CD14-positive monocyte (primary cell): Measurements from ENCODE around the gene ABCE1. TPM values are rescaled to one million over a fixed set of nuclear protein-coding genes. Genes with fewer than 3 reads are reported as not detected.
A peak's percentile ranks its signal among the peaks of the same experiment; 100 is the strongest.

Experiments
- DNase-seq, 3 donors: peaks; one replicate each; pipeline ENCODE4 v3.0.0-alpha.2; 2011 to 2022
- H2AFZ ChIP-seq: 2 replicates; pipeline ENCODE4 v1.6.0; 2012; ENCODE audit warnings: mild to moderate bottlenecking, low read depth, low read length, inconsistent platforms; ENCODE audit not compliant: insufficient read depth, poor library complexity, severe bottlenecking
- H3K27ac ChIP-seq, 2 donors: 1 replicate in 1 of 2; 2 replicates in 1 of 2; pipeline ENCODE4 v1.5.1; 2012 to 2013; ENCODE audit warnings: low read length in 2 of 2, control low read depth in 1 of 2, inconsistent platforms in 1 of 2, low read depth in 1 of 2, mild to moderate bottlenecking in 1 of 2
- H3K27me3 ChIP-seq, 2 donors: one replicate each; pipeline versions ENCODE4 v1.6.0 to v1.6.1; 2011 to 2013; ENCODE audit warnings: low read length in 2 of 2; ENCODE audit not compliant: control insufficient read depth in 2 of 2, insufficient read depth in 2 of 2
- H3K36me3 ChIP-seq, 2 donors: replicated peaks in 1 of 2; 1 replicate in 1 of 2; 2 replicates in 1 of 2; pipeline versions ENCODE4 v1.5.1 to v1.6.1; 2012 to 2013; ENCODE audit warnings: low read length in 2 of 2, control low read depth in 1 of 2, inconsistent platforms in 1 of 2, mild to moderate bottlenecking in 1 of 2; ENCODE audit not compliant: insufficient read depth in 2 of 2, control insufficient read depth in 1 of 2
- H3K4me1 ChIP-seq, 2 donors: 1 replicate in 1 of 2; 2 replicates in 1 of 2; pipeline versions ENCODE4 v1.5.1 to v1.6.1; 2012 to 2013; ENCODE audit warnings: low read length in 2 of 2, control low read depth in 1 of 2, inconsistent platforms in 1 of 2, mild to moderate bottlenecking in 1 of 2, moderate library complexity in 1 of 2; ENCODE audit not compliant: insufficient read depth in 2 of 2, control insufficient read depth in 1 of 2
- H3K4me2 ChIP-seq: replicated peaks from 2 replicates; pipeline ENCODE3; 2012; ENCODE audit warnings: low read length, moderate library complexity, mild to moderate bottlenecking; ENCODE audit not compliant: poor library complexity, severe bottlenecking; ENCODE audit errors: extremely low read depth
- H3K4me3 ChIP-seq, 3 experiments: fragments of 200-600 bp in 1 of 3; sonication (generic) in 1 of 3; replicated peaks in 1 of 3; 1 replicate in 2 of 3; 2 replicates in 1 of 3; pipeline ENCODE4 v1.5.1; 2011 to 2013; ENCODE audit warnings: low read length in 3 of 3, mild to moderate bottlenecking in 3 of 3, control low read depth in 2 of 3, low read depth in 2 of 3, inconsistent platforms in 1 of 3, moderate library complexity in 1 of 3
- H3K79me2 ChIP-seq: 2 replicates; pipeline ENCODE4 v1.6.0; 2012; ENCODE audit warnings: mild to moderate bottlenecking, control low read depth, inconsistent platforms, low read length, moderate library complexity; ENCODE audit not compliant: insufficient read depth
- H3K9ac ChIP-seq: 2 replicates; pipeline ENCODE4 v1.6.0; 2017; ENCODE audit warnings: low read length, mild to moderate bottlenecking; ENCODE audit not compliant: insufficient read depth, poor library complexity, severe bottlenecking
- H3K9me3 ChIP-seq, 2 donors: replicated peaks in 1 of 2; 1 replicate in 1 of 2; 2 replicates in 1 of 2; pipeline versions ENCODE4 v1.5.1 to v1.6.1; 2012 to 2013; ENCODE audit warnings: low read length in 2 of 2, control low read depth in 1 of 2; ENCODE audit not compliant: control insufficient read depth in 1 of 2, insufficient read depth in 1 of 2
- H4K20me1 ChIP-seq: 2 replicates; pipeline ENCODE4 v1.6.0; 2012; ENCODE audit warnings: mild to moderate bottlenecking, low read length, control low read depth, moderate library complexity; ENCODE audit not compliant: insufficient read depth
- H3K27ac Mint-ChIP-seq, 7 donors: one replicate each; pipeline ENCODE4 v1.8.0; 2020; ENCODE audit warnings: mild to moderate bottlenecking in 7 of 7, mixed read lengths in 7 of 7, moderate library complexity in 6 of 7, inconsistent platforms in 2 of 7
- H3K27me3 Mint-ChIP-seq, 3 donors: one replicate each; pipeline ENCODE4 v1.8.0; 2021 to 2022; ENCODE audit warnings: low read depth in 3 of 3, mild to moderate bottlenecking in 3 of 3, mixed read lengths in 3 of 3, moderate library complexity in 3 of 3, inconsistent platforms in 1 of 3
- H3K36me3 Mint-ChIP-seq, 2 donors: one replicate each; pipeline ENCODE4 v1.8.0; 2020; ENCODE audit warnings: mixed read lengths in 2 of 2, inconsistent platforms in 1 of 2, mild to moderate bottlenecking in 1 of 2
- H3K4me1 Mint-ChIP-seq: one replicate; pipeline ENCODE4 v1.8.0; 2020; ENCODE audit warnings: mild to moderate bottlenecking, mixed read lengths
- H3K4me3 Mint-ChIP-seq, 2 donors: one replicate each; pipeline ENCODE4 v1.8.0; 2020; ENCODE audit warnings: mild to moderate bottlenecking in 2 of 2, mixed read lengths in 2 of 2, moderate library complexity in 1 of 2
- H3K9me3 Mint-ChIP-seq, 7 donors: one replicate each; pipeline ENCODE4 v1.8.0; 2020 to 2022; ENCODE audit warnings: mixed read lengths in 7 of 7, mild to moderate bottlenecking in 6 of 7, moderate library complexity in 6 of 7, inconsistent platforms in 2 of 7
- CTCF ChIP-seq: fragments of 200-600 bp; IDR thresholded peaks from one replicate; pipeline ENCODE4 v1.8.0; 2022; ENCODE audit warnings: antibody characterized with exemption, mild to moderate bottlenecking
- WGBS: methylation state at CpG from one replicate; pipeline ENCODE4 v1.1.5; 2013; ENCODE audit warnings: missing lambda C conversion rate; ENCODE audit not compliant: insufficient coverage; 5-methylcytosine and 5-hydroxymethylcytosine counted together
- intact Hi-C, 2 donors: fragments of 100-400 bp; cut with micrococcal nuclease; formaldehyde crosslinking; loops; one replicate each; pipeline versions ENCODE4 v1.15.0 to v1.15.1; 2023
- polyA plus RNA-seq, 3 donors: library from polyadenylated mRNA; depleted of rRNA in 1 of 3; unstranded in 2 of 3; stranded (reverse) in 1 of 3; fragments of 300-500 nt in 2 of 3; fragments of >200 nt in 1 of 3; fragmentation: Illumina TruSeq in 2 of 3; gene quantifications; 1 replicate in 2 of 3; 2 replicates in 1 of 3; pipeline ENCODE4 v1.2.3, GENCODE V29; 2012 to 2021

Gene ABCE1
- polyA plus RNA-seq, 3 donors, result 22.1 to 25.0 (median 23.7) TPM

- no peaks in the 10 kb centered on the region for H3K79me2 ChIP-seq
- peaks cover 89 to 97% of the 10 kb centered on the region in 2 donors for H3K36me3 ChIP-seq
- Mint-ChIP-seq H3K4me3 (no peak overlapping the region), H3K27me3 (no peaks in the 10 kb centered on the region), H3K9me3 (no peaks in the 10 kb centered on the region), H3K36me3 (peaks cover 66 to 72% of the 10 kb centered on the region in 2 donors), H3K4me1 (no peaks in the 10 kb centered on the region), H3K27ac (no peak overlapping the region)
- no peak overlapping the region for H2AFZ ChIP-seq
- no peak for TF ChIP-seq CTCF
- no peak overlapping the region for H3K4me2 ChIP-seq
- no peak for DNase-seq
- H3K4me3 ChIP-seq, result no peak overlapping the region
- no peak overlapping the region for H3K9ac ChIP-seq
- no CpG with 5 or more reads among the region's 2 CpGs for WGBS
- no peaks in the 10 kb centered on the region for H3K9me3 ChIP-seq
- intact Hi-C loops, result no loop called here
- no peaks in the 10 kb centered on the region for H3K27me3 ChIP-seq
- H3K27ac ChIP-seq, result no peak overlapping the region
- H4K20me1 ChIP-seq, result no peaks in the 10 kb centered on the region
- H3K4me1 ChIP-seq, result no peaks in the 10 kb centered on the region
These were observed 27.3 kb downstream of the ABCE1 start for GRCh38 chr4:145125396-145125795.

GRCh38 chr4:145130130-145130529, 32.0 kb downstream of the ABCE1 start:
- Histone ChIP-seq H2AFZ (no peak overlapping the region), H3K4me3 (no peak overlapping the region), H3K36me3 (peaks cover 44 to 64% of the 10 kb centered on the region in 2 donors), H3K79me2 (no peaks in the 10 kb centered on the region), H3K4me2 (no peak overlapping the region), H3K4me1 (peaks cover 6 to 11% of the 10 kb centered on the region in 2 donors), H3K27ac (peak overlapping the region in 1 of 2 donors; percentile 17), H3K27me3 (no peaks in the 10 kb centered on the region), H3K9ac (no peak overlapping the region), H3K9me3 (no peaks in the 10 kb centered on the region), H4K20me1 (peaks cover 5% of the 10 kb centered on the region)
- no peak overlapping the region for H3K27ac Mint-ChIP-seq
- no peaks in the 10 kb centered on the region for H3K27me3 Mint-ChIP-seq
- DNase-seq, result no peak
- peaks cover 10% of the 10 kb centered on the region for H3K4me1 Mint-ChIP-seq
- H3K36me3 Mint-ChIP-seq, result peaks cover 44 to 47% of the 10 kb centered on the region in 2 donors
- no peaks in the 10 kb centered on the region for H3K9me3 Mint-ChIP-seq
- no peak overlapping the region for H3K4me3 Mint-ChIP-seq
- intact Hi-C loops, result no loop called here
- no peak for TF ChIP-seq CTCF
